Endometrial microvascular endothelial cells (primary cell): ENCODE data around the gene GRIK2. TPM values are rescaled to one million over a fixed set of nuclear protein-coding genes. Genes with fewer than 3 reads are reported as not detected.
"Not testable (repeated sequence)": the region's sequence is repeated elsewhere in the genome, so short reads cannot be mapped to it uniquely, and the experiment has no call there.

Experiments
- in situ Hi-C: cut with HindIII; loops from 2 replicates; pipeline ENCODE4 v1.10.0; 2017; ENCODE audit warnings: low sequenced_read_pairs, low pct_unique_long_range_greater_than_20kb; ENCODE audit errors: inconsistent ontology term
- total RNA-seq: library from RNA; depleted of rRNA; stranded (reverse); fragments of >200 nt; gene quantifications from one replicate; pipeline ENCODE4 v1.2.3, GENCODE V29; 2015; ENCODE audit errors: inconsistent ontology term

The GRIK2 gene
- total RNA-seq, 1 donor from 2014 or later, result under 0.01 TPM

DNA sequence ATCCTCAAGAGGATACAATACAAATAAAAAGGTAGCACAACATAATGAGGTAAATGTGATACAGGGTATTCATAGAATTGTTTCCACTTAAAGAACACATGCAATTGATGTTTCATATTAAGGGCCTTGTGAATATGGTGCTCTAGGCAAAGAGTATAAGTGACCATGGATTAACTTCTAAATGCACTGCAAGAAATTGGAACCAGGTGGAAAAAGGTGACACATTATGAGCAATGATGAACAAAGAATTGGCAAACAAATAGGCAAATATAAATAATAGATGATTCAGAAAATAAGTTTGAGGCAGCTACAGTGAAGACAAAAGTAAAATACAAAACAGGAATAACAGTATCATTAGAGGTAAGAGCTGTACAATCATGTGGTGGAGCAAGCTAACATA lies 192.0 kb downstream of the GRIK2 start:
- in situ Hi-C loops, result no loop called here

GRCh38 chr6:101588343-101588742 lies 194.8 kb downstream of the GRIK2 start:
- in situ Hi-C loops, result no loop called here

DNA sequence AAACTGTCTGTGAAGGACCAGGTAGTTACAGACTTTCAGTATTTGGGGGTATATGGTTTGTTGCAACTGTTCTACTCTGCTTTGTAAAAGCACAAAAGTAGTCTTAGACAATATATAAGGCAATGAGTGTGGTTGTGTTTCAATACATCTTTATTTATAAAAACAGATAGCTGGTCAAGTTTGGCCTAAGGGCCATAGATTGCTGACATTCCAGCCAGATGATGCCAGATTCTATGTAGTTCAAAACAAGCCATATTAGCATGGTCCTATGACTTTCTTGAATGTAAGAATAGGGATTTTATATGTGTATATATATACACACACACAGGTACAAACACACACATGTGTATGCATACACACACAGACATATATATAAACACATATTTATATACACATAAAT lies 201.8 kb downstream of the GRIK2 start:
- in situ Hi-C loops, result no loop called here

- in situ Hi-C loops, result no loop called here
Observed at GRCh38 chr6:101597693-101598092, 204.2 kb downstream of the GRIK2 start.

DNA sequence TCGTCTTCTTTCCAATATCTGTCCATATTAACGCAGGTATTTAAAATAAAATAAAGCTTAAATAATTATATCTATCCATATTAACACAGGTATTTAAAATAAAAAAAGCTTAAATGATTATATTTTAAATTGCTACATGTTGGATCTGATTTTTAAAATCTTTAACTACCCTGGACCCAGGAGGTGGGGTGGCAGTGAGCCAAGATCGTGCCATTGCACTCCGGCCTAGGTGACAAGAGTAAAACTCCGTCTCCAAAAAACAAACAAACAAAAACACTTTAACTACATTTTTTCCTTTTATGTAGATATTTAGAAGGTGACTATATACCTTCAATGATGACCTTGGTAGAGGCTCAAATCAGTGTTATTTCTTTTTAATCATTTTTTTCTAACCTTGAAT lies 211.9 kb downstream of the GRIK2 start:
- in situ Hi-C loops, result no loop called here

GRCh38 chr6:101605874-101606273 lies 212.4 kb downstream of the GRIK2 start:
- in situ Hi-C loops, result no loop called here

DNA sequence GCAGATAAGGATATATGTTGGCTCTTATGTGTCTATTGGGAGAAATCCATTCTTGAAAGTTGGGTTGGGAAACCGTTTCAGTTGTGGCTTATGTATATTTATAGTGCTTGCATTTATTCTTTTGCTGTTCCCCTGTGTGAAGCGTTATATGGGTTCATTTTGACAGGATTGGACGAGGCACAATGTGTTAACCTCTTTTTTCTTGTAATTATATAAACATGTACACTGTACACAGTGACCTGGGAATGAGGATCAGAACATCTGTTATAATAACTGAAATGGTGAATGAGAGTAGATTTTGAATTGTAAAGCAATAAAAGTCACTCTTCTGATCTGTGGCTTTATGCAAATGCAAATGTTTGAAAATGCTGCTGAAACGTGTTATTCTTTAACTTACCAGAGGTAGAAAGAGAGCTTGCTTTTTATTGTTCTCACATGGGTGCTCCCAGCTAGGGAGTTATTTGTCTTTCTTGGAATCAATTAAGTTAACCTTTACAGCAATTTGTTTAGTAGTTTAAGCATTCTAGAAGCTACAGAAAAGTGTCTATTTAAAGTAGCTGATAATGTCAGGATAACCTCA lies 213.7 kb downstream of the GRIK2 start:
- in situ Hi-C loops, result no loop called here

- in situ Hi-C loops, result no loop called here
Observed at GRCh38 chr6:101608703-101609102, 215.2 kb downstream of the GRIK2 start.

- in situ Hi-C loops, result no loop called here
Observed at GRCh38 chr6:101613556-101613955, 220.0 kb downstream of the GRIK2 start.

DNA sequence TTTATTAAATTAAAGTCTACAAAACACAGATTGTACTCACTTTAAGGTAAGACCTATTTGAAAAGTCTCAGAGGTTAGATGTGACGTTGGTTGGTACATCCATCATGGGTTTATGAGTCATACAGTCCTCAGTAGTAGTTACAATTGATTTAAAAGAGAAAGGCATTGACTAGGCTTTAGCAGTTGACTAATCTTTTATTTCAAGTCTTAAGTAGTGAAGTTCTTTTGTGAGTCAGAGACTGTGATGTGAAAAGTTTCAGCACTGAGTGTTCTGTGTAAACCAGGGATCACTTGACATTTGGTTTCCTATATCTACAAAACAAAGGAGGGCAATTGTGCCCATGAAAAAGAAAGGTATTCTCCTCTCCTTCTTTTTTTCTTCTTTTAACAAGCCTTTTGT lies 221.3 kb downstream of the GRIK2 start:
- in situ Hi-C loops, result no loop called here

- in situ Hi-C loops, result no loop called here
Observed at GRCh38 chr6:101626269-101626668, 232.8 kb downstream of the GRIK2 start.

- in situ Hi-C loops, result no loop called here
Observed at GRCh38 chr6:101630941-101631340, 237.4 kb downstream of the GRIK2 start.

DNA sequence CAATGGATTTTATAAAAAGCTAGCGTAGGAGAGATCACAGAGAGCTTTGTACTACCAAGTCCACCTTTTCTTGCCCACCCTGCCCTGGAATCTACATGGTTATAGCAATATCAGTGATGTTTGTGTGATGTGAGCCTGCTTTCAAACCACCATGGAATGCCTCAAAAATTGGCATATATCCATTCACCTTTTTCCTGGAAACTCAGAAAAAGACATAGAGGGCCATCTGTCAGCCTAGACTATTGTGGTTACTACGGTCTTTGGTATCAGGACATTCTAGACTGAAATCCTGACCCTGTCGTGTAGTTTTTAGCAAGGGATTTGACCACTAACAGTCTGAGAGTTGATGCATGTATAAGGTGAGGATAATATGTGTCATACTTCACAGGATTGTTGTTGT lies 239.6 kb downstream of the GRIK2 start:
- in situ Hi-C loops, result no loop called here

- in situ Hi-C loops, result not testable (repeated sequence)
Observed at GRCh38 chr6:101638865-101639264, 245.4 kb downstream of the GRIK2 start.

- in situ Hi-C loops, result no loop called here
Observed at GRCh38 chr6:101640131-101640530, 246.6 kb downstream of the GRIK2 start.

DNA sequence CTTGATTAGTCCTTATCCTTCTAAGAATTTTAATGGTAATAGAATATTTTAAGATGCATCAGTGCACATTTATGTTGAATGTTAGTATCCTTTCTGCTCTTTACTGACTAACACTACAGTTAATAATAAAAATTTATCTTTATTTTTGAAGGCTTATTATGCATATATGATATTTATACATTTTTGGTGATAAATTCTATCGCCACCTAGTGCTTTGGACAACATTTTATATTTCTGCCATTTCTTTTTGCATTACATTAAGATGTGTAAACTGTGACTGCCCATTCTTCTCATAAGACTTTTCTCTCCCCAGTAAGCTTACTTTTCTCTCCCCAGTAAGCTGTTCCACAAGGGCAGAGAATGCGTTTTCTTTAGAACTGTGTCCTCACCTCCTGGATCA lies 252.3 kb downstream of the GRIK2 start:
- in situ Hi-C loops, result no loop called here

DNA sequence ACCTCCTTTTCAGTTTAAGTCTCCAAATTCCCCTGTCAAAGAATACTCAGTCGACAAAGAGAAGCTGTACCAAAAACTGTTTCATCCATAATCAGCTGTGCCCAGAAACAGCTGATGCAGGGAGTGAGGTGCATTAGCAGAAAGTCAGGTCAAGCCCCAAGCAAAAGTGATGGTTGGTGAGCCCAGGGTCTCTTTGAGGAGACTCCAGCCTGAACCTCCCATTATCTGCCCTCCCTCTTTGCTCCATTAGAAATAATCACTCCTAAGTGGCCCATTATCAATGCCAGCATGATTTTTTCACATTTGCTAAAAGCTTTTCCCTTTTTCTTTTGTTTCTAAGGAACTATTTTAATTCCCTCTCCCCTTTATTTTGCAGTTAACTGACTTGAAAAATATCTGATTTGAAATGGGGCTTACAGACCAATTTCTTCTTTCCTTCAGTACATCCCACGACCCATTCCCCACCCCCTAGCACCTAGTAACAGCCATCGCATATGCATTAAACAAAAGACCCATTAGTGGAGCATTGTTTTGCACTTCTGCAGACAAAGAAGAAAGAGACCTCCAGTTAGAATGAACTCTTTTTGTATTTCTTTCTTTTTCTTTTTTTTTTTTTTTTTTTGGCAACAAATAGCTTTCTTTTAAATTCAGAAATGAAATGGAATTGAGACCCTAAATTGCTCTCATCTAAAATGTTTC lies 257.0 kb downstream of the GRIK2 start:
- in situ Hi-C loops, result no loop called here

DNA sequence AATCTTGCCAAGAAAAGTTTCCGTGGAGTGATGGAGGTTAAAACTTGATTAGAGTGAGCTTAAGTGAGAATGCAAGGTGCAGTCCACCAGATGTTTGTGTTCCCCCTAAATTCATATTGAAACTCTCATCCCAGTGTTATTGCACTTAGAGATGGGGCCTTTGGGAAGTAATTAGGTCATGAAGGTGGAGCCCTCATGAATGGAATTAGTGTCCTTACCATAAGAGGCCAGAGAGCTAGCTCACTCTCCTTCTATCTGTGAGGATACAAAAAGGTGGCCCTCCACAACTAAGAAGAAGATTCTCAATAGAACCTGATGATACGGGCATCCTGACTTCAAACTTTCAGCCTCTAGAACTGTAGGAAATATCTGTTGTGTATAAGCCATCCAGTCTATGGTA lies 258.6 kb downstream of the GRIK2 start:
- in situ Hi-C loops, result no loop called here

- in situ Hi-C loops, result no loop called here
Observed at GRCh38 chr6:101655109-101655508, 261.6 kb downstream of the GRIK2 start.

DNA sequence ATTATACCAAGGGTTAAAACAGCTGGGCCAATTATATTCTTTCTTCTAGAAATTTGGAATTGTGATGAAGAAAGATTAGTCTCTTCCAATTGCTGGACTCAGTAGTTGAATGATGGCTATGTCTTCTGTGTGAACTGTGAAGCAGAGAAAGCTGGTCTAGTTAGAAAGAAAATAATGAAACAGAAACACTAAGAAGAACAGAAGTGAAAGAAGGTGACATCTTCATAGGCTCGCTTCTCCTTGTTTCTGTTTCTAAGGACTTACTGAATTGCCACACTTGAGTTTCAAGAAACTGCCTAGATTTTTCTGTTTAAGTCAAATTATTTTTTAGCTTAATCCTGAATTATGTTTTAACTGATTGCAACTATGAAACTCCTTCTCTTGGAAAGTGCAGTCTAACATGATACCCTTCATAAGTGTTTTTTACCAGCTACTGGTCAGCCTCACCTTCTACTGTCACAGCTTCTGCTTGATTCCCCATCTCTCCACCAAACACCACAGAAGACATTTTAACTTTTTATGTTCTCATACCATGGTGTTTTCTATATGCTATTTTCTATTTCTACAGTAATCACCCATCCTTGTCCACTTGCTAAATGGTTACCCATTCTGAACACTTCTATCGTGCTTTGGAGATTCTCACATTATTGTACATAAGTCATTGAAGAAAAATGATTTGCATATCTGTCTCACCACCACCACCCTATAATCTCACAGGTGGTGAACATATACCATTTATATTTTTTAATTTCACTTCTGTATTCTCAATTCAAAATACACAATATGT lies 268.8 kb downstream of the GRIK2 start:
- in situ Hi-C loops, result no loop called here
